Small intestine (tissue), 7 donors: ENCODE measurements around the gene MYO9B. TPM values are rescaled to one million over a fixed set of nuclear protein-coding genes. Genes with fewer than 3 reads are reported as not detected.
A peak's percentile ranks its signal among the peaks of the same experiment; 100 is the strongest.
"Not testable (repeated sequence)": the region's sequence is repeated elsewhere in the genome, so short reads cannot be mapped to it uniquely, and the experiment has no call there.

Experiments
- DNase-seq, 2 donors: peaks; one replicate each; pipeline versions ENCODE4 v3.0.0 to v3.0.0-alpha.2; 2013
- FAIRE-seq: peaks from 2 replicates; lab custom pipeline; 2012; peaks lifted over from hg19 to GRCh38; lab: Jason Lieb, UNC
- H3K27ac ChIP-seq, 3 donors: one replicate each; pipeline ENCODE4 v1.5.1; 2013; ENCODE audit warnings: low read length in 2 of 3, mild to moderate bottlenecking in 2 of 3, control low read depth in 1 of 3, inconsistent platforms in 1 of 3, low read depth in 1 of 3, moderate library complexity in 1 of 3
- H3K27me3 ChIP-seq, 3 donors: one replicate each; pipeline ENCODE4 v1.6.1; 2013; ENCODE audit warnings: low read length in 3 of 3, inconsistent platforms in 1 of 3; ENCODE audit not compliant: control insufficient read depth in 3 of 3, insufficient read depth in 3 of 3
- H3K36me3 ChIP-seq, 3 donors: one replicate each; pipeline ENCODE4 v1.6.1; 2013; ENCODE audit warnings: low read length in 3 of 3, inconsistent platforms in 1 of 3, low read depth in 1 of 3, mild to moderate bottlenecking in 1 of 3, moderate library complexity in 1 of 3; ENCODE audit not compliant: control insufficient read depth in 3 of 3, insufficient read depth in 2 of 3
- H3K4me1 ChIP-seq, 3 donors: one replicate each; pipeline ENCODE4 v1.6.1; 2013; ENCODE audit warnings: low read length in 2 of 3, inconsistent platforms in 1 of 3, low read depth in 1 of 3, mild to moderate bottlenecking in 1 of 3, moderate library complexity in 1 of 3; ENCODE audit not compliant: control insufficient read depth in 3 of 3, insufficient read depth in 2 of 3
- H3K4me3 ChIP-seq, 3 donors: one replicate each; pipeline ENCODE4 v1.5.1; 2013; ENCODE audit warnings: low read length in 3 of 3, control low read depth in 1 of 3, inconsistent platforms in 1 of 3, low read depth in 1 of 3, mild to moderate bottlenecking in 1 of 3, moderate library complexity in 1 of 3
- H3K9me3 ChIP-seq, 2 donors: one replicate each; pipeline ENCODE4 v1.6.1; 2013; ENCODE audit warnings: low read depth in 1 of 2, low read length in 1 of 2; ENCODE audit not compliant: control insufficient read depth in 2 of 2, insufficient read depth in 1 of 2
- WGBS, 3 donors: extraction: QIAGEN DNeasy Blood & Tissue Kit; methylation state at CpG; one replicate each; pipeline ENCODE4 v1.1.7; 2013; 5-methylcytosine and 5-hydroxymethylcytosine counted together
- polyA plus RNA-seq, 4 donors: library from polyadenylated mRNA; stranded (reverse) in 3 of 4; unstranded in 1 of 4; fragments of 200-250 nt in 3 of 4; fragments of 120-200 nt in 1 of 4; gene quantifications; one replicate each; pipeline versions ENCODE4 v1.2.1 to v1.2.3, GENCODE V29; 2013
- donor health status: healthy with polysubstance abuse.
- donor health status: control.
- donor health status: control.
- donor health status: Bipolar disorder and iron deficiency.
- donor health status: healthy.

MYO9B gene
- polyA plus RNA-seq, 4 donors, result 31.6 to 62.1 (median 47.9) TPM

- H3K4me3 ChIP-seq, H3K27me3 ChIP-seq, H3K4me1 ChIP-seq, H3K27ac ChIP-seq, DNase-seq, H3K9me3 ChIP-seq, FAIRE-seq: not testable (repeated sequence)
- peaks cover 0 to 34% (median 5%) of the 10 kb centered on the region in 3 donors for H3K36me3 ChIP-seq
- 87 to 96% (median 93%) methylated on average over 13 of the region's 13 CpGs for WGBS, 3 donors
These were observed 69.2 kb downstream of the MYO9B start for GRCh38 chr19:17144771-17145170.

- Histone ChIP-seq H3K4me3 (no peak overlapping the region), H3K27ac (no peak overlapping the region), H3K27me3 (no peaks in the 10 kb centered on the region), H3K9me3 (no peaks in the 10 kb centered on the region), H3K36me3 (peaks cover 2 to 37% (median 5%) of the 10 kb centered on the region in 3 donors), H3K4me1 (no peaks in the 10 kb centered on the region)
- no peak for DNase-seq
- FAIRE-seq, result no peak
- 82 to 97% (median 87%) methylated on average over 7 of the region's 7 CpGs for WGBS, 3 donors
These were observed 70.2 kb downstream of the MYO9B start for GRCh38 chr19:17145546-17146497.

DNA sequence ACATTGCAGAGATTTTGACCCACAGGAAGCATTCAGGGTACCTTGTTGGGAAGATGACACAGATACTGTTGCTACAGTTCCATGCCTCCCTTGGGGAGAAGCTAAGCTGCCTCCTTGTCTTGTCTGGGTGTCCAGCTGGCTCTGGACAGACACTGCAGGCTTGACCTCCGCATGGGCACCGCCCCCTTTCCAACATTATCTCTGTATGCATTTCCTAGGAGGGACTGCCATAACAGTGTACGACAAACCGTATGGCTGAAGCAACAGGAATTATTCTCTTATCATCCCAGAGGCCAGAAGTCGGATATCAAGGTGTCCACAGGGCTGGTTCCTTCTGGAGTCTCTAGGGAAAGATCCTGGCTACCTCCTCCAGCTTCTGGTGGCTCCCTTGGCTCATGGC, 72.6 kb downstream of the MYO9B start:
- DNase-seq (no peak), FAIRE-seq (no peak)
- Histone ChIP-seq H3K36me3 (peaks cover 5 to 36% (median 9%) of the 10 kb centered on the region in 3 donors), H3K4me1 (no peaks in the 10 kb centered on the region), H3K27ac (no peak overlapping the region), H3K4me3 (no peak overlapping the region), H3K27me3 (no peaks in the 10 kb centered on the region), H3K9me3 (no peaks in the 10 kb centered on the region)
- WGBS, 3 donors, result 93 to 96% (median 96%) methylated on average over 5 of the region's 5 CpGs

DNA sequence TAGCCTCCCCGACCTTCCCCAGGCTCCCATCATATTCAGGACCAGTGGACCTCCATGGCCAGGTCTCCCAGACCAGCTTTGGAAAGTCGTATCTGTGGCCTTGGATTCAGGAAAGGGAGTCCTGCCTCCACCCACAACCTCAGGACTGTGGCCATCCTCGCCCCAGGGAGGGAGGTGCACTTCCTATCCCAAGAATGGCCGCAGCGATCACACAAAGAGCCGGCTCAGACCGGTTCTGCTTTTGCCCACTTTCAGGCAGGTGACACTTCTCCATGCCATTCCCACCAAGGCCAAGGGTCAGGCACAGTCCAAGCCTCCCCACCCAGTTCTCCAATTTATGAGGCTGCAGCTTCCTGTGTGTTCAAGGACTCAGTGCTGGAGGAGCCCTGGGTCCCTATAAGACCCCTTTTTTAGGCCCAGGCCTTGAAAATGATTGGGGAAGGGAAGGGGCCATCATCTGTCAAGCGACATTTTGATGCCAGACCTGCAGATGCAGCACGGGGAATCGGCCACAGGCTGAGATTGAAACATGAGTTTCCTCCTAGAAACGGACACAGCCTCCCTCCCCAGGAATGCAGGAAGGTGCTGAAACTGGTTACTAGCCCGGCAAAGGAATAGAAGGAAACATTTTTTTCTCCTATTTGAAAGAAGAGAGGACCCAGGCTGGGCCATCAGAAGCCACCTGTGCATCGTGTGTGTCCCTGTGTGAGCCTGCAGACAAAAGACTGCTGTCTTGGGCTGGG, 74.0 kb downstream of the MYO9B start:
- FAIRE-seq (no peak), DNase-seq (no peak)
- no peaks in the 10 kb centered on the region for H3K9me3 ChIP-seq

DNA sequence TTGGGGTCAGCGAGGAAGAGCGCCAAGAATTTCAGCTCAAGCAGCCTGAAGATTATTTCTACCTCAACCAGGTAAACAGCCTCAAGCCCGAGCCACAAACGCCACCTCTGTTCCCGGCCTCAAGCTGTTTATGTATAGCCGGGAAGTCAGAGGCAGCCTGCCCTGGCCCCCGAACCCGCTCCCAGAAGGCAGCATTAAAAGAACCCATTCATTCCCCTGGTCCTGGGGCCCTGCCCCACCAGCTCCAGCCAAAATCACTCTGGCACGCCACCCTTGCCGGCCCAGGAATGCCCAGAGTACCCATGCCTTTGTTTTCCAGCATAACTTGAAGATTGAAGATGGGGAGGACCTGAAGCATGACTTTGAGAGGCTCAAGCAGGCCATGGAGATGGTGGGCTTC, 78.4 kb downstream of the MYO9B start:
- WGBS, 3 donors, result 91 to 97% (median 94%) methylated on average over 10 of the region's 10 CpGs
- Histone ChIP-seq H3K4me3 (no peak overlapping the region), H3K4me1 (no peaks in the 10 kb centered on the region), H3K27me3 (no peaks in the 10 kb centered on the region), H3K36me3 (peaks cover 9 to 71% (median 29%) of the 10 kb centered on the region in 3 donors), H3K9me3 (no peaks in the 10 kb centered on the region), H3K27ac (no peak overlapping the region)
- FAIRE-seq (no peak), DNase-seq (no peak)

More for the DNA sequence above, 74.0 kb downstream of the MYO9B start:
- 81 to 87% (median 85%) methylated on average over 13 of the region's 13 CpGs for WGBS, 3 donors
- H3K4me3 ChIP-seq, result no peak overlapping the region
- peaks cover 14 to 48% (median 14%) of the 10 kb centered on the region in 3 donors for H3K36me3 ChIP-seq
- H3K4me1 ChIP-seq, result no peaks in the 10 kb centered on the region
- no peak overlapping the region for H3K27ac ChIP-seq
- H3K27me3 ChIP-seq, result no peaks in the 10 kb centered on the region

DNA sequence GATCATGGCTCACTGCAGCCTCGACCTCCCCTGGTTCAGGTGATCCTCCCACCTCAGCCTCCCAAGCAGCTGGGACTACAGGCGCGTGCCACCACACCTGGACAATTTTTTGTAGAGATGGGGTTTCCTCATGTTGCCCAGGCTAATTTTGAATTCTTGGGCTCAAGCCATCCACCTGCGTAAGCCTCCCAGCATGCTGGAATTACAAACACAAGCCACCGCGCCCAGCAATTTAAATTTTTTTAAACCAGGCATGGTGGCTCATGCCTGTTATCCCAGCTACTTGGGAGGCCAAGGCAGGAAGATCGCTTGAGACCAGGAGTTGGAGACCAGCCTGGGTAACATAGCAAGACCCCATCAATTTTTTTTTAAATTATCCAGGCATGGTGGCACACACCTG, 79.7 kb downstream of the MYO9B start:
- H3K9me3 ChIP-seq, result no peaks in the 10 kb centered on the region
- DNase-seq, result no peak
- H3K36me3 ChIP-seq, result peaks cover 15 to 72% (median 31%) of the 10 kb centered on the region in 3 donors
- FAIRE-seq, result no peak
- H3K27me3 ChIP-seq, result no peaks in the 10 kb centered on the region
- no peak overlapping the region for H3K4me3 ChIP-seq
- WGBS, 3 donors, result 98 to 99% (median 98%) methylated on average over 7 of the region's 7 CpGs
- H3K27ac ChIP-seq, result no peak overlapping the region
- H3K4me1 ChIP-seq, result no peaks in the 10 kb centered on the region

GRCh38 chr19:17156296-17156946, 80.8 kb downstream of the MYO9B start:
- Histone ChIP-seq H3K27me3 (no peaks in the 10 kb centered on the region), H3K9me3 (no peaks in the 10 kb centered on the region), H3K36me3 (peaks cover 13 to 77% (median 28%) of the 10 kb centered on the region in 3 donors), H3K27ac (peak overlapping the region in 1 of 3 donors; percentile 54), H3K4me1 (no peaks in the 10 kb centered on the region), H3K4me3 (no peak overlapping the region)
- DNase-seq (no peak), FAIRE-seq (no peak)
- WGBS, 3 donors, result 92 to 96% (median 96%) methylated on average over 11 of the region's 11 CpGs

DNA sequence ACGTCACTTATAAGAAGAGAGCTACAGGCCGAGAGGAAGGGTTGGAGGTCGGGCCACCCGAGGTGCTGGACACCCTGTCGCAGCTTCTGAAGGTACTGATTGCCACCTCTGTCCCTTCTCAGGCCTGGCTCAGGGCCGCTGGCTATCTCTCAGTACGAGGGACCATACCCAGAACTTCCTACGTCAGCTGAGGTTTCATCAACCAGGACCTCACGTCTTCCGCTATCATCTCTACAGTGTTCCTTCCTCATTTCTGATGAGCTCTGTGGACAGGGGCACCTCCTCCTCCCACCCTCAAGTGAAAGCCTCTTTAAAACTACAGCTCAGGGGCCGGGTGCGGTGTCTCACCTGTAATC, 81.3 kb downstream of the MYO9B start:
- DNase-seq, result no peak

More for the DNA sequence above, 81.3 kb downstream of the MYO9B start:
- peak overlapping the region in 1 of 3 donors; percentile 54 for H3K27ac ChIP-seq
- no peaks in the 10 kb centered on the region for H3K4me1 ChIP-seq
- 90 to 95% (median 93%) methylated on average over 12 of the region's 12 CpGs for WGBS, 3 donors
- no peaks in the 10 kb centered on the region for H3K27me3 ChIP-seq
- no peak overlapping the region for H3K4me3 ChIP-seq
- no peaks in the 10 kb centered on the region for H3K9me3 ChIP-seq
- FAIRE-seq, result no peak
- H3K36me3 ChIP-seq, result peaks cover 13 to 78% (median 28%) of the 10 kb centered on the region in 3 donors
